HG03439 (cell line): ENCODE measurements around the gene NRARP.
A peak's percentile ranks its signal among the peaks of the same experiment; 100 is the strongest.
"Not testable (repeated sequence)": the region's sequence is repeated elsewhere in the genome, so short reads cannot be mapped to it uniquely, and the experiment has no call there.

ENCODE experiments used
- ATAC-seq: cut with Tn5 transposase; IDR thresholded peaks from one replicate; pipeline ENCODE4 v1.9.1; 2021; ENCODE audit warnings: mild to moderate bottlenecking, moderate library complexity; ENCODE audit not compliant: unreplicated experiment

NRARP gene

GRCh38 chr9:137302118-137302448 is at the start of gene NRARP:
Gene NRARP, minus strand, starts transcription at chr9:137302271. Its CDS starts 343 bp downstream, at chr9:137301928.
- peak; percentile 71 for ATAC-seq

GRCh38 chr9:137350696-137351584 is 48.9 kb upstream of the NRARP start:
- no peak for ATAC-seq

- ATAC-seq: no peak
Measured at GRCh38 chr9:137349471-137350033, 47.5 kb upstream of the NRARP start.

- ATAC-seq: no peak
Measured at GRCh38 chr9:137348769-137349470, 46.8 kb upstream of the NRARP start.

- no peak for ATAC-seq
Measured at GRCh38 chr9:137347928-137348327, 45.9 kb upstream of the NRARP start.

- no peak for ATAC-seq
Measured at GRCh38 chr9:137342482-137342881, 40.4 kb upstream of the NRARP start.

- ATAC-seq: no peak
Measured at GRCh38 chr9:137341227-137341626, 39.2 kb upstream of the NRARP start.

GRCh38 chr9:137339908-137340462 is 37.9 kb upstream of the NRARP start:
- ATAC-seq: not testable (repeated sequence)

- ATAC-seq: no peak
Measured at GRCh38 chr9:137339045-137339907, 37.2 kb upstream of the NRARP start.

GRCh38 chr9:137336735-137337134 is 34.7 kb upstream of the NRARP start:
- no peak for ATAC-seq

GRCh38 chr9:137333016-137333671 is 31.1 kb upstream of the NRARP start:
- no peak for ATAC-seq

- ATAC-seq: no peak
Measured at GRCh38 chr9:137331929-137332328, 29.9 kb upstream of the NRARP start.

- no peak for ATAC-seq
Measured at GRCh38 chr9:137330689-137331088, 28.6 kb upstream of the NRARP start.

- not testable (repeated sequence) for ATAC-seq
Measured at GRCh38 chr9:137329590-137329989, 27.5 kb upstream of the NRARP start.

- ATAC-seq: not testable (repeated sequence)
Measured at GRCh38 chr9:137327641-137328550, 25.8 kb upstream of the NRARP start.

- no peak for ATAC-seq
Measured at GRCh38 chr9:137326445-137327065, 24.5 kb upstream of the NRARP start.

- ATAC-seq: no peak
Measured at GRCh38 chr9:137325799-137326198, 23.7 kb upstream of the NRARP start.

- ATAC-seq: no peak
Measured at GRCh38 chr9:137325124-137325523, 23.1 kb upstream of the NRARP start.
